Breast epithelium (tissue), 4 donors: ENCODE measurements around the gene PRKACA. TPM values are rescaled to one million over a fixed set of nuclear protein-coding genes. Genes with fewer than 3 reads are reported as not detected.

Experiments used
- DNase-seq, 2 donors: peaks; one replicate each; pipeline ENCODE4 v3.0.0-alpha.2; 2019; ENCODE audit warnings: low spot score in 2 of 2
- H3K27ac ChIP-seq, 2 donors: fragments of 200-600 bp; sonication (generic) in 1 of 2; one replicate each; pipeline ENCODE4 v1.5.1; 2016 to 2019; ENCODE audit warnings: mild to moderate bottlenecking in 1 of 2
- H3K27me3 ChIP-seq, 2 donors: fragments of 200-600 bp; sonication (generic) in 1 of 2; one replicate each; pipeline versions ENCODE4 v1.5.1 to v1.6.0; 2017 to 2019; ENCODE audit warnings: control low read depth in 1 of 2, mild to moderate bottlenecking in 1 of 2
- H3K36me3 ChIP-seq: fragments of 200-600 bp; one replicate; pipeline ENCODE4 v1.5.1; 2019
- H3K4me1 ChIP-seq, 2 donors: fragments of 200-600 bp; sonication (generic); one replicate each; pipeline ENCODE4 v1.5.1; 2016 to 2019; ENCODE audit warnings: control low read depth in 1 of 2
- H3K4me3 ChIP-seq, 3 donors: fragments of 200-600 bp; sonication (generic); 1 replicate in 2 of 3; 2 replicates in 1 of 3; pipeline ENCODE4 v1.5.1; 2016 to 2019; ENCODE audit warnings: mild to moderate bottlenecking in 3 of 3, moderate library complexity in 2 of 3
- H3K9me3 ChIP-seq, 2 donors: fragments of 200-600 bp; sonication (generic) in 1 of 2; one replicate each; pipeline ENCODE4 v1.5.1; 2016 to 2019; ENCODE audit warnings: control low read depth in 1 of 2
- POLR2A ChIP-seq: fragments of 450-650 bp; IDR thresholded peaks from one replicate; pipeline ENCODE4 v1.6.1; 2016; ENCODE audit warnings: antibody characterized with exemption, mild to moderate bottlenecking, moderate library complexity
- POLR2AphosphoS5 ChIP-seq, 3 donors: sonication (generic); formaldehyde crosslinking; IDR thresholded peaks; one replicate each; pipeline ENCODE4 v1.6.1; 2017; ENCODE audit warnings: antibody characterized with exemption in 3 of 3
- intact Hi-C: fragments of 100-400 bp; cut with DNase I; formaldehyde crosslinking; loops from one replicate; pipeline ENCODE4 v1.15.1; 2023; ENCODE audit warnings: low total_unique reads
- total RNA-seq, 3 donors: library from RNA; depleted of rRNA; stranded (reverse); fragments of >200 nt; gene quantifications; one replicate each; pipeline ENCODE4 v1.1.0, GENCODE V29; 2016
- TF ChIP-seq, protein P1 (sequence below), 3 donors: fragments of 450-650 bp; IDR thresholded peaks; one replicate each; pipeline ENCODE4 v1.5.1; 2016 to 2017; ENCODE audit warnings: antibody characterized with exemption in 3 of 3, mild to moderate bottlenecking in 3 of 3, moderate library complexity in 3 of 3

Gene PRKACA
- total RNA-seq, 3 donors from 2014 or later: 27.2 to 44.8 (median 35.4) TPM

GRCh38 chr19:14061751-14062557 lies 55.6 kb downstream of the PRKACA start, which contains the start of gene PALM3:
Gene PALM3 (minus strand): TSS chr19:14062076. CDS start chr19:14061980, 96 bp downstream.
- TF ChIP-seq POLR2AphosphoS5 (IDR thresholded peaks at IDR 0.05) (no peak), POLR2A (no peak)
- TF ChIP-seq, protein P1, sequence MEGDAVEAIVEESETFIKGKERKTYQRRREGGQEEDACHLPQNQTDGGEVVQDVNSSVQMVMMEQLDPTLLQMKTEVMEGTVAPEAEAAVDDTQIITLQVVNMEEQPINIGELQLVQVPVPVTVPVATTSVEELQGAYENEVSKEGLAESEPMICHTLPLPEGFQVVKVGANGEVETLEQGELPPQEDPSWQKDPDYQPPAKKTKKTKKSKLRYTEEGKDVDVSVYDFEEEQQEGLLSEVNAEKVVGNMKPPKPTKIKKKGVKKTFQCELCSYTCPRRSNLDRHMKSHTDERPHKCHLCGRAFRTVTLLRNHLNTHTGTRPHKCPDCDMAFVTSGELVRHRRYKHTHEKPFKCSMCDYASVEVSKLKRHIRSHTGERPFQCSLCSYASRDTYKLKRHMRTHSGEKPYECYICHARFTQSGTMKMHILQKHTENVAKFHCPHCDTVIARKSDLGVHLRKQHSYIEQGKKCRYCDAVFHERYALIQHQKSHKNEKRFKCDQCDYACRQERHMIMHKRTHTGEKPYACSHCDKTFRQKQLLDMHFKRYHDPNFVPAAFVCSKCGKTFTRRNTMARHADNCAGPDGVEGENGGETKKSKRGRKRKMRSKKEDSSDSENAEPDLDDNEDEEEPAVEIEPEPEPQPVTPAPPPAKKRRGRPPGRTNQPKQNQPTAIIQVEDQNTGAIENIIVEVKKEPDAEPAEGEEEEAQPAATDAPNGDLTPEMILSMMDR (IDR thresholded peaks at IDR 0.05): no peak
- Histone ChIP-seq H3K27me3 (no peaks in the 10 kb centered on the region), H3K4me1 (peaks cover 6 to 9% of the 10 kb centered on the region in 2 donors), H3K9me3 (no peaks in the 10 kb centered on the region), H3K27ac (peak within 1 kb of the TSS; percentile 29 to 66), H3K4me3 (peak within 1 kb of the TSS in 2 of 3 donors; percentile 15 to 51), H3K36me3 (no peaks in the 10 kb centered on the region)
- intact Hi-C loops: no loop called here
- peak; percentile 34 to 70 for DNase-seq

DNA sequence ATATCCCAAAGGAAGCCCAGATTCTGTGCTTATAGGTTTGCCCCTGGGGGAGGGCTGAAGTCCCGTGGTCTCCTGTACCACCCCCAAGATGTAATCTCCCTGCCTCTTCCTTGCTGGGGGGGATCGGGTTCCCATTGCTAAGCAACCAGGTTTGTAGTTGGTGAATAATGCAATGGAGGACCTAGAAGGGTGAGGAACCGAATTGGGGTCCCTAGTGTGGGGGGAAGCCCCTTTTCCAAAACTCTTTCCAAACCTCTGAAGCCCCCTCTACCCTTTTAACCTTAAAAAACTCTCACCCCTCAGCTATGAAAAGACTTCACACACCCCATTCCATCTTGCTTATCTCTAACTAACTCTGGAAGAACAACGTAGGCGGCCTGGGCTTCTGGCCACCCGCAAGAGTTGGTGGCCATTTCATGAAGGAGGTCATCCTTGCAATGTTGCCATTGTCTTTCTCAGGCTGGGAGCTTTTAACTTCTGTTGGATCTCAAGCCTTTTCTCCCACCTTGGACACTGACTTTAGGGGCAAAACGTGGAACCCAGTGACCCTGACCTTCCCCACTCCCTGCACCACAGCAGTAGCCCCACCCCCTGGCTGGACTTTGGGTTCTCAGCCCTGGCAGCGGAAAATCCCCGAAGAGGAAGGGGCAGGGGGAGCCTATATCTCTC lies 56.3 kb downstream of the PRKACA start:
- Histone ChIP-seq H3K9me3 (no peaks in the 10 kb centered on the region), H3K36me3 (no peaks in the 10 kb centered on the region), H3K4me3 (peak overlapping the region in 2 of 3 donors; percentile 15 to 51), H3K27ac (peak overlapping the region; percentile 29 to 66), H3K4me1 (peaks cover 6 to 9% of the 10 kb centered on the region in 2 donors), H3K27me3 (no peaks in the 10 kb centered on the region)
- intact Hi-C loops: no loop called here
- DNase-seq: no peak
- no peak for TF ChIP-seq POLR2A
- TF ChIP-seq, protein P1 (IDR thresholded peaks at IDR 0.05): no peak
- no peak for TF ChIP-seq POLR2AphosphoS5 (IDR thresholded peaks at IDR 0.05)

GRCh38 chr19:14059652-14060155 lies 57.9 kb downstream of the PRKACA start:
- no peak for DNase-seq
- Histone ChIP-seq H3K9me3 (no peaks in the 10 kb centered on the region), H3K36me3 (no peaks in the 10 kb centered on the region), H3K4me3 (no peak overlapping the region), H3K27ac (no peak overlapping the region), H3K4me1 (peaks cover 6 to 9% of the 10 kb centered on the region in 2 donors), H3K27me3 (no peaks in the 10 kb centered on the region)
- intact Hi-C loops: no loop called here
- TF ChIP-seq, protein P1 (IDR thresholded peaks at IDR 0.05): no peak
- TF ChIP-seq POLR2AphosphoS5 (IDR thresholded peaks at IDR 0.05): no peak

GRCh38 chr19:14059093-14059480 lies 58.5 kb downstream of the PRKACA start:
- Histone ChIP-seq H3K27me3 (no peaks in the 10 kb centered on the region), H3K36me3 (no peaks in the 10 kb centered on the region), H3K27ac (no peak overlapping the region), H3K4me3 (no peak overlapping the region), H3K4me1 (peaks cover 6 to 9% of the 10 kb centered on the region in 2 donors), H3K9me3 (no peaks in the 10 kb centered on the region)
- intact Hi-C loops: no loop called here
- DNase-seq: no peak
- TF ChIP-seq POLR2AphosphoS5 (IDR thresholded peaks at IDR 0.05) (no peak), POLR2A (no peak)
- TF ChIP-seq, protein P1 (IDR thresholded peaks at IDR 0.05): peak in 2 of 3 donors; percentile 10 to 46
